ENCODE data around the gene NUP43.
A peak's percentile ranks its signal among the peaks of the same experiment; 100 is the strongest.

Gene NUP43

DNA sequence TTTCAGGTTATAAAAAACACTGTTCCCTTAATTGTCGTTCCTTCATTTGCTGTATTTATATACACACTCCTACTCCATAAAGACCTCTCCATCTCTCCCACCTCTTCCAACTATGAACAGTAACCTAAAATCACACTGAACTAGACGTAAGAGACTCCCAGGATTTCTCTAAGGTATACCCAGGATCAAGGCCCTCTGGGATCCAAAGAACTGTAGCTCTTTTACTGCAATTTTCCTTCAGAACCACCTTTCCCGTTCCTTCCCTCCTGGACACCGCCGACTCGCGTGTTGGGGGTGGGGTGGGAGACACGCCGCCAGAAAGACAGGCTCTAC lies 29.1 kb downstream of the NUP43 start:
- no peak for DNase-seq
- ATAC-seq (ENCODE audit: insufficient read depth, low read depth), result peak; percentile 1; the same call in 2 of the 3 replicates

GRCh38 chr6:149716181-149716963 lies 30.0 kb downstream of the NUP43 start:
- TF ChIP-seq EZH2 (IDR thresholded peaks at IDR 0.05; ENCODE audit: borderline replicate concordance, low read depth, low read length, severe bottlenecking), result no peak
- TF ChIP-seq, protein P1, sequence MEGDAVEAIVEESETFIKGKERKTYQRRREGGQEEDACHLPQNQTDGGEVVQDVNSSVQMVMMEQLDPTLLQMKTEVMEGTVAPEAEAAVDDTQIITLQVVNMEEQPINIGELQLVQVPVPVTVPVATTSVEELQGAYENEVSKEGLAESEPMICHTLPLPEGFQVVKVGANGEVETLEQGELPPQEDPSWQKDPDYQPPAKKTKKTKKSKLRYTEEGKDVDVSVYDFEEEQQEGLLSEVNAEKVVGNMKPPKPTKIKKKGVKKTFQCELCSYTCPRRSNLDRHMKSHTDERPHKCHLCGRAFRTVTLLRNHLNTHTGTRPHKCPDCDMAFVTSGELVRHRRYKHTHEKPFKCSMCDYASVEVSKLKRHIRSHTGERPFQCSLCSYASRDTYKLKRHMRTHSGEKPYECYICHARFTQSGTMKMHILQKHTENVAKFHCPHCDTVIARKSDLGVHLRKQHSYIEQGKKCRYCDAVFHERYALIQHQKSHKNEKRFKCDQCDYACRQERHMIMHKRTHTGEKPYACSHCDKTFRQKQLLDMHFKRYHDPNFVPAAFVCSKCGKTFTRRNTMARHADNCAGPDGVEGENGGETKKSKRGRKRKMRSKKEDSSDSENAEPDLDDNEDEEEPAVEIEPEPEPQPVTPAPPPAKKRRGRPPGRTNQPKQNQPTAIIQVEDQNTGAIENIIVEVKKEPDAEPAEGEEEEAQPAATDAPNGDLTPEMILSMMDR (IDR thresholded peaks at IDR 0.05; ENCODE audit: borderline replicate concordance, extremely low read depth, low read length, poor library complexity, severe bottlenecking), result no peak
- Histone ChIP-seq H3K9ac (ENCODE audit: low read depth, low read length) (peak overlapping the region; percentile 98), H3K36me3 (ENCODE audit: insufficient read depth, low read length) (peaks cover 10% of the 10 kb centered on the region), H3K4me2 (ENCODE audit: insufficient read depth, low read length) (peak overlapping the region; percentile 97), H3K4me1 (ENCODE audit: insufficient read depth, low read length) (peaks cover 34% of the 10 kb centered on the region), H4K20me1 (ENCODE audit: insufficient read depth, low read length) (peaks cover 21% of the 10 kb centered on the region; the same call in 1 of the 2 replicates), H3K27me3 (ENCODE audit: insufficient read depth, low read length, poor library complexity) (no peaks in the 10 kb centered on the region), H3K27ac (ENCODE audit: low read length) (peak overlapping the region; percentile 52), H3K79me2 (ENCODE audit: insufficient read depth, low read length) (peaks cover 73% of the 10 kb centered on the region), H3K9me3 (ENCODE audit: insufficient read depth, low read length, severe bottlenecking) (no peaks in the 10 kb centered on the region), H2AFZ (ENCODE audit: low read depth, low read length) (no peak overlapping the region), H3K4me3 (ENCODE audit: low read depth in 1 of 2, low read length in 2 of 2) (peak overlapping the region; percentile 70 to 71; a peak in 3 of 4 replicates)
- ATAC-seq (ENCODE audit: insufficient read depth, low read depth) (no peak), DNase-seq (no peak)

More for the DNA sequence above, 29.1 kb downstream of the NUP43 start:
- Histone ChIP-seq H3K27ac (ENCODE audit: low read length) (peak overlapping the region; percentile 95), H2AFZ (ENCODE audit: low read depth, low read length) (peak overlapping the region; percentile 100), H3K79me2 (ENCODE audit: insufficient read depth, low read length) (peaks cover 65% of the 10 kb centered on the region), H4K20me1 (ENCODE audit: insufficient read depth, low read length) (peaks cover 15% of the 10 kb centered on the region; the same call in 1 of the 2 replicates), H3K4me2 (ENCODE audit: insufficient read depth, low read length) (peak overlapping the region; percentile 97), H3K9ac (ENCODE audit: low read depth, low read length) (peak overlapping the region; percentile 98), H3K4me1 (ENCODE audit: insufficient read depth, low read length) (peaks cover 32% of the 10 kb centered on the region), H3K27me3 (ENCODE audit: insufficient read depth, low read length, poor library complexity) (no peaks in the 10 kb centered on the region), H3K9me3 (ENCODE audit: insufficient read depth, low read length, severe bottlenecking) (no peaks in the 10 kb centered on the region), H3K4me3 (ENCODE audit: low read depth in 1 of 2, low read length in 2 of 2) (peak overlapping the region; percentile 70 to 71), H3K36me3 (ENCODE audit: insufficient read depth, low read length) (peaks cover 10% of the 10 kb centered on the region)
- TF ChIP-seq, protein P1 (IDR thresholded peaks at IDR 0.05; ENCODE audit: borderline replicate concordance, extremely low read depth, low read length, poor library complexity, severe bottlenecking), result no peak
- no peak for TF ChIP-seq EZH2 (IDR thresholded peaks at IDR 0.05; ENCODE audit: borderline replicate concordance, low read depth, low read length, severe bottlenecking)

- H3K36me3 ChIP-seq (ENCODE audit: insufficient read depth, low read length), result peaks cover 10% of the 10 kb centered on the region
- no peak for TF ChIP-seq EZH2 (IDR thresholded peaks at IDR 0.05; ENCODE audit: borderline replicate concordance, low read depth, low read length, severe bottlenecking)
- TF ChIP-seq, protein P1 (IDR thresholded peaks at IDR 0.05; ENCODE audit: borderline replicate concordance, extremely low read depth, low read length, poor library complexity, severe bottlenecking), result no peak
- H3K4me2 ChIP-seq (ENCODE audit: insufficient read depth, low read length), result peak overlapping the region; percentile 97; the same call in 1 of the 2 replicates
- ATAC-seq (ENCODE audit: insufficient read depth, low read depth) (no peak), DNase-seq (no peak)
- H3K9ac ChIP-seq (ENCODE audit: low read depth, low read length), result no peak overlapping the region
- H3K4me3 ChIP-seq (ENCODE audit: low read depth in 1 of 2, low read length in 2 of 2), result no peak overlapping the region
- H3K79me2 ChIP-seq (ENCODE audit: insufficient read depth, low read length), result peaks cover 92% of the 10 kb centered on the region
- peaks cover 34% of the 10 kb centered on the region for H3K4me1 ChIP-seq (ENCODE audit: insufficient read depth, low read length)
- no peak overlapping the region for H3K27ac ChIP-seq (ENCODE audit: low read length)
- H3K9me3 ChIP-seq (ENCODE audit: insufficient read depth, low read length, severe bottlenecking), result no peaks in the 10 kb centered on the region
- no peaks in the 10 kb centered on the region for H3K27me3 ChIP-seq (ENCODE audit: insufficient read depth, low read length, poor library complexity)
- H2AFZ ChIP-seq (ENCODE audit: low read depth, low read length), result no peak overlapping the region
- H4K20me1 ChIP-seq (ENCODE audit: insufficient read depth, low read length), result peaks cover 36% of the 10 kb centered on the region; the same call in 1 of the 2 replicates
Observed at GRCh38 chr6:149714442-149714841, 31.9 kb downstream of the NUP43 start.

Measured in DND-41 (cell line).